Measurements from ENCODE around the gene SOBP.
"Not testable (repeated sequence)": the region's sequence is repeated elsewhere in the genome, so short reads cannot be mapped to it uniquely, and the experiment has no call there.

SOBP gene

GRCh38 chr6:107550241-107550840, 60.4 kb downstream of the SOBP start:
- DNase-seq (ENCODE audit: low read depth in 2 of 2), result no peak

- no peak for DNase-seq (ENCODE audit: low read depth in 2 of 2)
Observed at GRCh38 chr6:107550906-107551305, 61.0 kb downstream of the SOBP start.

DNA sequence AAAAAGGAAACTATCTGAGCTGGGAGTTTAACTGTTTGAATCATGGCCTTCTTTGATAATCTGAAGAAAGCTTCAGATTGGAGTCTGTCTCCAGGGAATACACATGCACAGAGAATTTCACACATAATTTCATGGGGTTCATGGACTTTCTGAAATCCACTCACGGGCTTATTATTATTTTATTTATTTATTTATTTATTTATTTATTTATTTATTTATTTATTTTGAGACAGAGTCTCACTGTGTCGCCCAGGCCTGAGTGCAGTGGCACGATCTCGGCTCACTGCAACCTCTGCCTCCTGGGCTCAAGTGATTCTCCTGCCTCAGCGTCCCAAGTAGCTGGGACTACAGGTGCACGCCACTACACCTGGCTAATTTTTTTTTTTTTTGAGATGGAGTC, 63.2 kb downstream of the SOBP start:
- DNase-seq (ENCODE audit: low read depth in 2 of 2), result not testable (repeated sequence)

DNA sequence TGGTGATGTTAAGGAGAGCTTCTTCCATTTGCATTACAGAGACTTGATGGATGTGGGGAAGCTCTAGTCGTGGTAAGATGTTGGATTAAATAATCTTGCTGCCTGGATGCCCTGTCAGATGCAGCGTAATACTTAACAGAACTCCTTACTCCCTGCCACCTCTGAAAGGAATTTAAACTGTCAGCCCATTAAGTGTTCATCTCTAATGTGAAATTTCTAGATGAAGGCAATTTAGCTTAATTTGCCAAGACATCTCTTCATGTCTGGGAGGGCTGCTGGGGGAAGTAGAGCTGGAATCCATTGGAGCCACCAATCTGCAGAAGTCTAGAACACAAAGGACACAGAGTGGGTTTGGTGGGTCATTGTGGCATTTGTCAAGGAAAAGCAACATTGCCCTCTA, 64.4 kb downstream of the SOBP start:
- DNase-seq (ENCODE audit: low read depth in 2 of 2), result no peak

DNA sequence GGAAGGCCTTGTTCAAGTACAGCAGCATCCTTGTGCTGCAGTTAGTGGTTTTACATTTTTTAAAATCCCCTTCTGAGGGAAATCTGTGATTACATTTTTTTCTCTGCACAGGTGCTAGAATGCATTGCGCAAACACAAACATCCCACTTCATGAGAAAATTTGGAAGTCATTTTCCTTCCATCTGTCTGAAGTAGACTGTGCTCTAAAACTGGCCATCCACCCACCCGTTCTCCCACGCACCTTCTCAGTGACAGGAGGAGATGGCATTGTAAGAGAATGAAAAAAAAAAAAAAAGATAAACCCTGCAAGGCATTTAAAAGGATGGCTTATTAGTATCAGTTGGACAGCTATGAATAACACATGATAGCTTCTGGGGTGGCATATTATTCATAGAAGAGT, 65.0 kb downstream of the SOBP start:
- no peak for DNase-seq (ENCODE audit: low read depth in 2 of 2)

GRCh38 chr6:107555449-107555848, 65.5 kb downstream of the SOBP start:
- no peak for DNase-seq (ENCODE audit: low read depth in 2 of 2)

- no peak for DNase-seq (ENCODE audit: low read depth in 2 of 2)
Observed at GRCh38 chr6:107556082-107556481, 66.2 kb downstream of the SOBP start.

DNA sequence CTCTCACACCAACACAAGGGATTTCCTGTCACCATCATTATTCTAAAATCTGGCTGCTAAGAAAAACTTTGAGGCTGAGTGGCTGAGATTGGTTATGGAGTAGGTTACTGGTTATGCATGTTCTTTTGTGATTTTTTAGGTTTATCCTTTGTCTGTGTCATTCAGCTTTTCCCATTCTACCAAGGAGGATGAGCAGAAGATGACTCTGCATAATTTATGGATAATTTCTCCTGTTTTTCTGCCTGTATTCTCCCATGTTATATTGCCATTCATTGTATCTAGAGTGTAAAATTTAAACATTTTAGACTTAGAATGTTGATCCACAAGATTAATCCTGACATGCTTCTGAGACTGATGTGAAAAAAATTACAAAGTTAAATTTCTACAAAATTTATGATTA, 67.8 kb downstream of the SOBP start:
- DNase-seq (ENCODE audit: low read depth in 2 of 2), result no peak

- DNase-seq (ENCODE audit: low read depth in 2 of 2), result no peak
Observed at GRCh38 chr6:107560657-107561056, 70.7 kb downstream of the SOBP start.

- no peak for DNase-seq (ENCODE audit: low read depth in 2 of 2)
Observed at GRCh38 chr6:107561306-107561705, 71.4 kb downstream of the SOBP start.

- no peak for DNase-seq (ENCODE audit: low read depth in 2 of 2)
Observed at GRCh38 chr6:107563694-107564588, 74.0 kb downstream of the SOBP start.

- DNase-seq (ENCODE audit: low read depth in 2 of 2), result no peak
Observed at GRCh38 chr6:107564589-107564951, 74.7 kb downstream of the SOBP start.

DNA sequence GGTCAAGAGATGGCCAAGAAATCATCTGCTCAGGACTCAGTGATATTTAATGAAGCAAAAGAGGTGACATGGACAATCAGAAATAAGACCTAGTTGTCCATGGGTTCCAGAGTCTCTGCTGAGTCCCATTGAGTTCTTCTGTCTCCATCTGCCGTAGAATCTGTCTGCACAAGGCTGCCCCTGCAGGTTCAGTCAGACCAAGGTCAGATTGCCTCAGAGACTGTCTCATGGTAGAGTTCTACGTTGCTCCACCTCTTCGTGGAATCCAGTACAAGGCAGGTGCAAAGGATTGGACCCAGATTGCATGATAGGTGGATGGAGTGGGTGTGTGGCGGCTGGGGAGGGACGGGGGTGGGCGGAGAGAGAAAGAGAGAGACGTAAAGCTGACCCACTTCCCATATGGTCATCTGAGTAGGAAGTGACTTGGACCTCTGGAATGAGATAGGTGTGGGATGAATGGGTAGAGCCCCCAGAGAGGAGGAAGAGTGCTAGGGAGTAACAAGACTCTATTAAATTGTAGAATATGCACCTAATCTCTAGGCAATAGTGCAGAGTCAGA, 75.3 kb downstream of the SOBP start:
- DNase-seq (ENCODE audit: low read depth in 2 of 2), result no peak

GRCh38 chr6:107567643-107568042, 77.7 kb downstream of the SOBP start:
- DNase-seq (ENCODE audit: low read depth in 2 of 2), result no peak

- no peak for DNase-seq (ENCODE audit: low read depth in 2 of 2)
Observed at GRCh38 chr6:107569473-107569872, 79.6 kb downstream of the SOBP start.

DNA sequence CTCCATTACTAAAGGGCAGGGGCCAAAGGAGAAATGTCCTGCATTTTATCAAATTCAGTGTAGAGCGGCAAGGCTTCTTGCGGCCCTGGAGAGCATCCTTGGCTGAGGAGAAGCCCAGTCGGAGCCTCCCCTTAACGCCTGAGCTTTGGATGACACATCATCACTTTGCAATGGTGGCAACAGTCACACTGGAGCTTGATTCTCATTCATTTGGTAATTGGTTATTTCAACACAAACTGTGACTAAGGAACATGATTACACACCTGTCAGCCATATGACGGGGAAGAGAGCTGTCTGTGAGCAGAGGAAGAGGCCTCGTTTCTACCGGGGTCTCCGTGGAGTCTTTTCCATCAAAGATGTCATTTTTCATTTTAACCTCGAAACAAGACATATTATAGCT, 81.4 kb downstream of the SOBP start:
- DNase-seq (ENCODE audit: low read depth in 2 of 2), result no peak

DNA sequence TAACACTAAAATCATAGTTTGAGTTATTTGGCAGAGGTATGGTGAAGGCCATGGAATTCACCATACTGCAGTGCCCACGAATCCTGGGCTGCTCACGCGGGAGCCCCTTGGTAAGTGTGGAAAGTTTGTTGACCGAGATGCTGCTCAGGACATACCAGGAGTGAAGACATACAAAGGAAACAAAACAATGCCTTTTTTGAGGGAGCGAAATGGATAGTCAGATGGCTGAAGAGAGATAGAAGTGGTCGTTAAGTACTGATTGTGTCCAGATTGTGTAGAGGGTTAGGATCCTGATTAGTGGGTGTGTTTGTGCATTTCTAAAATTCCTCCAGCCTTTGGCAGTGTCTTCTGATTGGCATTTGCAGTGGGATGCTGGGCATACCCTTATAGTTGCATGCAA, 83.0 kb downstream of the SOBP start:
- no peak for DNase-seq (ENCODE audit: low read depth in 2 of 2)

- no peak for DNase-seq (ENCODE audit: low read depth in 2 of 2)
Observed at GRCh38 chr6:107574856-107575255, 84.9 kb downstream of the SOBP start.

DNA sequence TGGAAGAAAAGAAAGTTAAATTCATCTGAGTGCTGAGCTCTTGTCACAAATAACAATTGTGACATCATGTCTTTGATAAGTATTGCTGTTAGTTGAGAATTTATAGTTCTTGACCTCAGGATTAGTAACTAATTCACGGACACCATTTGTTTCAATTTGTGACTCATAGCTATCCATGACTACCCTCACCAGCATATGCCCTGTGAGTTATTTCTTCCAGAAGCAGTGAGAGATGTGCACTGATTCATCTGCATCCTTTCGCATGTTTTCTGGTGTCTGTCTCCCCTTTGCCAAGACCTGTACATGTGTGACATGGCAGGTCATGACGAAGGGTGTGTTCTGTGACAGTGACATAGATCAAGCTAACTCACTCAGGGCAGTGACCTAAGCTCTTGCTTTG, 86.9 kb downstream of the SOBP start:
- DNase-seq (ENCODE audit: low read depth in 2 of 2), result no peak

- no peak for DNase-seq (ENCODE audit: low read depth in 2 of 2)
Observed at GRCh38 chr6:107578642-107579341, 88.9 kb downstream of the SOBP start.

DNA sequence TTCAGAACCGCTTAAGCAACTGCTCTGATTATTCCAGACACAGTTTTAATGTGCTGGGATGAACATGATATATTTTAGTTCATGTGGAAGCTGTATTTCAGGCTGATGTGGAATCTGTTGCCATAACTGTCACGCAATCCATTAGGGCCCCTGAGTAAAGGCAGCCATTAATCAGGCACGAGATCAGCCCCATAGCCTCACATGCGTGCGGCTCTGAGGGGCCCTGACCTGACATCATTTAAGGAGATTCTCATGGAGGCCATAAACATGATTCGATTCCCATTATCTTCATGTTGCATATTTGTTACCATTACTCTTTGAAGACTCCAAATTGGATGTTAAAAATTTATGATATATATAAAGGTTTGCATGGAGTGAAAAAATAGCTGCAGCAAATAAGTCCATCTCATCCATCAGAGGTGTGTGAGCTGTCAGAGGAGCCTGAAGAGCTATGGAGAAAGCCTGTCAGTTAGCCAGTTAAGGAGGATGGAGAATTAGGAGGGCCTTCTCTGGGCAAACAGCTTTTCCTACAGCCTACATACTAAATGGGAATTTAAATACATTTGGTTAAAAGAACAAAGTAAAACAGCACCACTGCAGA, 89.6 kb downstream of the SOBP start:
- DNase-seq (ENCODE audit: low read depth in 2 of 2), result no peak

- DNase-seq (ENCODE audit: low read depth in 2 of 2), result no peak
Observed at GRCh38 chr6:107582086-107582485, 92.2 kb downstream of the SOBP start.
